ENCODE data around the gene ATXN2.

ATXN2 gene

GRCh38 chr12:111436266-111436665 lies 162.8 kb downstream of the ATXN2 start:
- no peak for TF ChIP-seq CTCF (IDR thresholded peaks at IDR 0.05; ENCODE audit: low read depth, low read length)
- no peak for DNase-seq (ENCODE audit: extremely low read depth, low read depth)

GRCh38 chr12:111435661-111436201 lies 163.4 kb downstream of the ATXN2 start:
- TF ChIP-seq CTCF (IDR thresholded peaks at IDR 0.05; ENCODE audit: low read depth, low read length), result no peak
- no peak for DNase-seq (ENCODE audit: extremely low read depth, low read depth)

GRCh38 chr12:111434680-111435338 lies 164.3 kb downstream of the ATXN2 start:
- no peak for DNase-seq (ENCODE audit: extremely low read depth, low read depth)
- TF ChIP-seq CTCF (IDR thresholded peaks at IDR 0.05; ENCODE audit: low read depth, low read length), result no peak

- TF ChIP-seq CTCF (IDR thresholded peaks at IDR 0.05; ENCODE audit: low read depth, low read length), result no peak
- no peak for DNase-seq (ENCODE audit: extremely low read depth, low read depth)
Measured at GRCh38 chr12:111434049-111434448, 165.1 kb downstream of the ATXN2 start.

- no peak for DNase-seq (ENCODE audit: extremely low read depth, low read depth)
- no peak for TF ChIP-seq CTCF (IDR thresholded peaks at IDR 0.05; ENCODE audit: low read depth, low read length)
Measured at GRCh38 chr12:111431772-111432171, 167.3 kb downstream of the ATXN2 start.

- no peak for DNase-seq (ENCODE audit: extremely low read depth, low read depth)
- no peak for TF ChIP-seq CTCF (IDR thresholded peaks at IDR 0.05; ENCODE audit: low read depth, low read length)
Measured at GRCh38 chr12:111430433-111431353, 168.4 kb downstream of the ATXN2 start.
